Left ventricle myocardium superior (tissue), 1 donor: ENCODE results near the gene PRKCH. TPM values are rescaled to one million over a fixed set of nuclear protein-coding genes. Genes with fewer than 3 reads are reported as not detected.

Experiments
- ATAC-seq: fragments of 200-7000 bp; cut with Tn5 transposase; one replicate; pipeline ENCODE4 v1.9.1; 2020; ENCODE audit warnings: mild to moderate bottlenecking, moderate library complexity
- DNase-seq: peaks from one replicate; pipeline ENCODE4 v3.0.0-alpha.2; 2020
- intact Hi-C: fragments of 100-400 bp; cut with micrococcal nuclease; formaldehyde crosslinking; loops from one replicate; pipeline ENCODE4 v1.11.0; 2022
- total RNA-seq: library from RNA; stranded (reverse); fragmentation: NEBNext Ultra II Directional; extraction: Animal tissue kit (Norgen Biotek cat#: 25700); gene quantifications from one replicate; pipeline ENCODE4 v1.2.1, GENCODE V29; 2021
- donor health status: DM: no; HTN: yes; CAD: no; lungs with severe emphysema.

PRKCH gene
- total RNA-seq, 1 donor from 2014 or later, result 15.9 TPM

DNA sequence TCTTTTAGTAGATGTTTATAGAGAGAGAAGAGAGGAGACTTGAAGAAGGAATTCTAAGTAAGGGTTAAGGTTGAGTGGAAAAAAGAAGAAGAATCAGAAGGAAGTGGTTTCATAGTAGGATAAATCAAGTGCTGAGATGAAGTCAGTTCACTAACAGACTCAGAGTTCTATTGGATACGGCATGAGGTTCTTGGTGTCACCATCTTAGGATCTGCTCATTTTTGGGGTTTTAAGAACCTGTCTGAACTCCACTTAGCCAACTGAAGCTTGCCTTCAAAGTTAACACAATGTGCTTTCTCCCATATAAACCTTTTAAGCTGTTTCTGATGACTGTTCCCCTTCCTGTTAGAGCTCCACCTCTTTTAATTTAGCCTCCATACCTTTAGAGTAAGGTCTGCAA is 152.6 kb downstream of the PRKCH start:
- intact Hi-C loops, result loop anchor here (10.0 kb wide), 1 partner anchor 221 kb away; the partner anchor contains the start of gene HIF1A
- no peak for DNase-seq
- no peak for ATAC-seq

GRCh38 chr14:61474701-61475100 is 153.3 kb downstream of the PRKCH start:
- intact Hi-C loops, result loop anchor here (5.0 to 10.0 kb wide), 2 partner anchors 43 to 220 kb away; partner anchors contain the start of gene HIF1A
- ATAC-seq (no peak), DNase-seq (no peak)

DNA sequence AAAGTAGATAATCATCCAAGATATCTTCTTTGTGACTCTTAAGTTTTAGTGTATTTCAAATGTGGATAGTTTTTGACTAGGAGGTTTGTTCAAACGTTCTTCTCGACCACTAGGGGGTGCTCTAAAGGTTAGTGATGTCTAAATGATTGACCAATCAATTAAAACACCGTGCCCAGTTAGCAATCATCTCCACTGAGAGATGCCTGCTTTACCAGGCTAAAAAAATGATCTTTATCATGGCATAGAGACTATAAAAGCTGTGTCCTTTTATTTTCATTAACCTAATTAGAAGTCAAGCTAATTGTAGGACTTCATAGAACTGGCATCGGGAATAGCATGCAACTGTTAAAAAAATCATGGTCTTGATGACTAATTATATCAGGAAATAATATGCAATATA is 153.9 kb downstream of the PRKCH start:
- intact Hi-C loops, result loop anchor here (5.0 to 10.0 kb wide), 2 partner anchors 42 to 219 kb away; partner anchors contain the start of gene HIF1A
- no peak for ATAC-seq
- no peak for DNase-seq

- ATAC-seq, result no peak
- intact Hi-C loops, result loop anchor here (5.0 to 10.0 kb wide), 2 partner anchors 41 to 219 kb away; partner anchors contain the start of gene HIF1A
- no peak for DNase-seq
These were observed 154.8 kb downstream of the PRKCH start for GRCh38 chr14:61476105-61476753.

DNA sequence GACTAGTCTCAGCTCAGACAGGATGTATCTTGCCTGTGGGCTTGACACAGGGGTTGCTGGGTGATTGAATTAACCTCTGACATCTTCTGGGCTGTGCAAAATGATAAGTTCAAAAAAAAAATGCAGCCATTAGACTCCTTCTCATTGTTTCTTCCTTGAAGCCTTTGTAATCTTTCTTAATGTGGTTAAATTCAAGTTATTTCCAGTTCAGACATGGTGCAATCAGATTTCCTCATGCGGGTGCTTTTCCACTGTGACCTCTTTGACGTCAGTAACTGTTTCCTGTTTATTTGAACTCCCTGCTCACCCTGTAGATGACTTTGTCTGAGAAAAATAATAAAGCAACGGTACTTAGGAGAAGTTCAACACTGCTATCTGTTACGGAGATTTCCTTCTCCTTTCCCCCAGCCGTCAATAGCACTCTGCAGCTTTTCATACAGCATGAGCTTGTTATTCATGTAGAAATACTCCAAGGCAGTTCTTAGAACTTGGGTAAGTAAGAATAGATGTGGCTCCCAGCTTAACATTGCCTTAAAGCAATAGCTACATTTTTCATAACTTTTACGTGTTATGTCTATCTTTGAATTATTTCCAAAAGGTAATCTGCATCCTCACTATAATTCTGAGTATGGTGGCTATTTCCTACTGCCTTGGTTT is 155.5 kb downstream of the PRKCH start:
- peak; percentile 64 for ATAC-seq
- no peak for DNase-seq
- intact Hi-C loops, result loop anchor here (5.0 to 10.0 kb wide), 2 partner anchors 40 to 218 kb away; partner anchors contain the start of gene HIF1A

DNA sequence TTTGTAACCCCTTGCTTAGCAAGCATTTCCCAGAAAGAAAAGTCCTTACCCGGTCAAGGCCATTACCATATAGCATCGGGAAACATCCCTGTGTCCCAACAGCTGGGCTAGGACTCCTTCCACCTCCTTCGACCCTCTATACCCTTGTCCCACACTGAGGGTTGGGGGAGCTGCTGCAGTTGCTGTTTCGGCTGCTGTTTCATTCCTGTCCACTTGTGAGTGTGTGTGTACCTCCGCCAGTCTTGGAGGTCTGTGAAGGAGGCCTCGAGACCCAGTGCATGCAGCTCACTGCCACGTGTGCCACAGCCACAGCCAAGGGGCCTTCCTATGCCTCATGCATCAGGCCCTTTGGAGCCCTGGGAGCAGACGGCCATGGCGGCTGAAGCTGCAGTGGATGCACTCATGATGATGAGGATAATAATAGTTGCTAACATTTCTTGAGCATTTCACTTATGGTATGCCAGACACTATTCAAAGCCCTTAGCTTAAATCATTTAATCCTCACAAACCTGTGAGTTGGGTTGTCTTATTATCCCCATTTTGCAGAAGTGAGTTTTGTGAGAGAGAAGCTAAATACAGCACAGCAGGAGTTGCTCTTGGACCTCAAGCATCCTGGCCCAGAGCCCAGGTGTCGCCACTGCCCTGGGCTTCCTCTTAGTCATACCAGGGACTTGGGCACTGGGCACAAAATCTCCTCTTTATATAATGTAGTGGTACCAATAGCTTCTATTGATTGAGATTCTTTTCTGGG is 156.5 kb downstream of the PRKCH start:
- intact Hi-C loops, result loop anchor here (5.0 to 10.0 kb wide), 2 partner anchors 39 to 217 kb away; partner anchors contain the start of gene HIF1A
- peak; percentile 77 for ATAC-seq
- peak; percentile 86 for DNase-seq

DNA sequence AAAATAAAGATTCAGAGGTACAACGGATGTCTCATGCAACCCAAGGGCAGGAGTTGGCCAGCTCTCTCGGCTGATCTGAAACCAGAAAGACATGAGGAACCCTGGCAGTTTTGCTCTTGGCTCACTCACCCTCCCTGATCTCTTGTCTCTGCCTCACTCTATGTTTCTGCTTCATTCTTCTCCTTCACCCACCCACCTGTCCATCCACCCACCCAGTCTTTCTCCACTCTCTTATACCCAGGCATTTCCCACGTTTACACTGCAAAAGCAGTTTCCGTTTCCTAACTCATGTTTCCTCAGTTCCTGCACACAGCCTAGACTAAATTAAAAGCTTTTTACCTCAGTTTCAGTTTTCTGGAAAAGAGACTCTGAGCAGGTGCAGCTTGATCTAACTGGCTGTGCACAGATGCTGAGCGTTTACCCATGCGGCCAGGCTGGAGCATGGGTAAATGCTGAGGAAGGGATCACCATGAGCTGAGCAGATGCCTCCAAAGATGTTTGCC is 157.6 kb downstream of the PRKCH start:
- intact Hi-C loops, result loop anchor here (5.0 to 10.0 kb wide), 2 partner anchors 38 to 216 kb away; partner anchors contain the start of gene HIF1A
- ATAC-seq, result no peak
- no peak for DNase-seq

- DNase-seq (no peak), ATAC-seq (no peak)
- intact Hi-C loops, result loop anchor here (5.0 to 10.0 kb wide), 2 partner anchors 37 to 215 kb away; partner anchors contain the start of gene HIF1A
These were observed 158.5 kb downstream of the PRKCH start for GRCh38 chr14:61479746-61480502.

GRCh38 chr14:61480704-61481285 is 159.4 kb downstream of the PRKCH start:
- DNase-seq (no peak), ATAC-seq (no peak)
- intact Hi-C loops, result no loop called here

DNA sequence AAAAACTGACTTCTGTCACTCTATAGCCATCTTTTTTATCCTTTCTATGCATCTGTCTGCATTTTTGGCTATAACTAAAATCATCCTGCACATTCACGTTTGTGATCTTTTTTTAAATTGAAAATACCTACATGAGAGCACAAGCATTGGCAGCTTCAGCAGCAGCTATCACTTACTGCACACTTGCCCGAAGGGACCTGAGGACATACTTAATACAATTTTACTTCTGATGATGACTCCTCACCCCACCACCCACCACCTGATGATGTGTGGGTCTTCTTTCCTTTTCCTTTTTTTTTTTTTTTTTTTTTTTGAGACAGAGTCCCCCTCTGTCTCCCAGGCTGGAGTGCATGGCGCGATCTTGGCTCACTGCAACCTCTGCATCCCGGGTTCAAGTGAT is 160.3 kb downstream of the PRKCH start:
- ATAC-seq, result no peak
- no peak for DNase-seq
- intact Hi-C loops, result no loop called here

GRCh38 chr14:61482348-61483206 is 161.2 kb downstream of the PRKCH start:
- ATAC-seq, result no peak
- intact Hi-C loops, result no loop called here
- DNase-seq, result no peak

DNA sequence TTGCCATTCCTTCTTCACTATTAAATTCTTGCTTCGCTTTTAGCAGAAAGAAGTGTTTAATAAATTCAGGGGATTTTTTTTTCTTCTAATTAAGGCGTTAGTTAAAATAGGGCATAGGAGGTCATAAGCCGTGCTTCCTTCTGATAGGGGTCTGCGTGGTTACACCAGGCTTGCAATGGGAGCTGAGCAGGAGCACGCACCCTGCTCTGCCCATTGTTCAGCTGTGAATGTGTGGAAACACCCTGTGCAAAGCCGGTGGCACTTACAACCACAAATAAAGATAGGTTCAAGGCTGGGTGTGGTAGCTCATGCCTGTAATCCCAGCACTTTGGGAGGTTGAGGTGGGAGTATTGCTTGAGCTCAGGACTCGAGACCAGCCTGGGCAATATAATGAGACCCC is 162.1 kb downstream of the PRKCH start:
- ATAC-seq, result no peak
- no peak for DNase-seq
- intact Hi-C loops, result no loop called here

GRCh38 chr14:61484031-61484430 is 162.7 kb downstream of the PRKCH start:
- ATAC-seq, result no peak
- intact Hi-C loops, result no loop called here
- DNase-seq, result no peak

DNA sequence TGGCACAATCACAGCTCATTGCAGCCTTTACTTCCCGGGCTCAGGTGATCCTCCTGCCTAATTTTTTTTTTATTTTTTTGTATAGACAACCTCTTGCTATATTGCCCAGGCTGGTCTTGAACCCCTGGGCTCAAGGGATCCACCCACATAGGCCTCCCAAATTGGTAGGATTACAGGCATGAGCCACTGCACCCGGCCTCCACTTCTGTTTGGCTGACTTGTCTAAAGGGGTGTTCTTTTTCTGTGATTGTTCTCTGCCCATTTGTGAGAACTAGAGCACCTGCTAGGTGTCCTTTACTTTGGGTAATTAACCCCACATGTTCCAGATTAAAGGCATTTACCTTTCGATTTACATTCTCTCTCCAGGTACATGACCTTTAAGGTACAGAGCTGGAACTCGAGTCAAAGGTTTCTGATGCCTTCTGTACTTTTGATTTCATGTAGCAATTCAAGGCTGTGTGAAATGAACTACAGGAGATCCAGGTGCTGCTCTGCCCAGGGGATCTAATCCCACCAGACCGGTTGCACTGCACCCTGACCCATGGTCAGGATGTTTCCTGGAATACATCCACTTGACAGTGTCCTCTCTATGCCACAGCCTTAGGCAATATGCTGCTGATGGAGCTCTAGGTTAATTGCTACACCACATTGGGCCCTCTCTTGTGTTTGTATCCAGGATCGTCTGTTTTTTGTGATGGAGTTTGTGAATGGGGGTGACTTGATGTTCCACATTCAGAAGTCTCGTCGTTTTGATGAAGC is 163.6 kb downstream of the PRKCH start:
- ATAC-seq, result no peak
- intact Hi-C loops, result no loop called here

DNA sequence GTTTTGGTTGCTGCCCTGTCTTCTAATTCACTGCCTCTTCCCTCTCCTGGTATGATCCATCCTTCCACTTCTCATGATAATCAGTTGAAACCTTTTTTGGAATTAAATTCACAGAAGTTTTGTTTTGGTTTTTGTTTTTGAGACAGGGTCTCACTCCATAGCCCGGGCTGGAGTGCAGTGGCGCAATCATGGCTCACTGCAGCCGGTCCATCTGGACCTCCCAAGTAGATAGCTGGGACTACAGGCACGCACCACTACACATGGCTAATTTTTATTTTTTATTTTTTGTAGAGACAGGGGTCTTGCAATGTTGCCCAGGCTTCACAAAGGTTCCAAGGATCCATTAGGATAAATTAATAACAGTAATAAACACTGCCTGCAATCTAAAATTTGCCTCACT is 164.3 kb downstream of the PRKCH start:
- intact Hi-C loops, result no loop called here
- no peak for DNase-seq
- no peak for ATAC-seq

More for the DNA sequence above, 163.6 kb downstream of the PRKCH start:
- DNase-seq, result no peak

- no peak for DNase-seq
- intact Hi-C loops, result no loop called here
- no peak for ATAC-seq
These were observed 165.6 kb downstream of the PRKCH start for GRCh38 chr14:61486930-61487495.
